Measurements from ENCODE around the gene TNNT3.

The TNNT3 gene

DNA sequence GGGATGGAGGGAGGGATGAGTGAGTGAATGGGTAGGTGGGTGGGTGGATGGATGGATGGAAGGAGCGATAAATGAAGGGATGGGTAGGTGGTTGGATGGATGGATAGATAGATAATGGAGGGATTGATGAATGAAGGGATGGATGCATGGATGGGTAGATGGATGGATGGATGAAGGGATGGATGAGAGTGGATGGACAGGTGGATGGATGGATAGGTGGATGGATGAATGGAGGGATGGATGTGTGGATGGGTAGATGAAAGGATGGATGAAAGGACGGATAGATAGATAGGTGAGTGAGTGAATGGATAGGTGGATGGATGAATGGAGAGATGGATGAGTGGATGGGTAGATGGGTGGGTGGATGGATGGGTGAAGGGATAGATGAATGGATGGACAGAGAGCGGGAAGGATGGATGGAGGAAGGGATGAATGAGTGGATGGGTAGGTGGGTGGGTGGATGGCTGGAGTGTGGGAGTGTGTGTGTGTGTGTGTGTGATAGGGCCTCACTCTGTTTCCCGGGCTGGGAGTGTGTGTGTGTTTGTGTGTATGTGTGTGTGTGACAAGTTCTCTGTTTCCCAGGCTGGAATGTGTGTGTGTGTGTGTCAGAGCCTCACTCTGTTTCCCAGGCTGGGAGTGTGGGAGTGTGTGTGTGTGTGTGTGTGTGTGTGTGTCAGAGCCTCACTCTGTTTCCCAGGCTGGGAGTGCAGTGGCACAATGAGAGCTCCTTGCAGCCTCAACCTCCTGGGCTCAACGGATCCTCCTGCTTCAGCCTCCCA lies 25.7 kb upstream of the TNNT3 start (continued):
- TF ChIP-seq, protein P1, sequence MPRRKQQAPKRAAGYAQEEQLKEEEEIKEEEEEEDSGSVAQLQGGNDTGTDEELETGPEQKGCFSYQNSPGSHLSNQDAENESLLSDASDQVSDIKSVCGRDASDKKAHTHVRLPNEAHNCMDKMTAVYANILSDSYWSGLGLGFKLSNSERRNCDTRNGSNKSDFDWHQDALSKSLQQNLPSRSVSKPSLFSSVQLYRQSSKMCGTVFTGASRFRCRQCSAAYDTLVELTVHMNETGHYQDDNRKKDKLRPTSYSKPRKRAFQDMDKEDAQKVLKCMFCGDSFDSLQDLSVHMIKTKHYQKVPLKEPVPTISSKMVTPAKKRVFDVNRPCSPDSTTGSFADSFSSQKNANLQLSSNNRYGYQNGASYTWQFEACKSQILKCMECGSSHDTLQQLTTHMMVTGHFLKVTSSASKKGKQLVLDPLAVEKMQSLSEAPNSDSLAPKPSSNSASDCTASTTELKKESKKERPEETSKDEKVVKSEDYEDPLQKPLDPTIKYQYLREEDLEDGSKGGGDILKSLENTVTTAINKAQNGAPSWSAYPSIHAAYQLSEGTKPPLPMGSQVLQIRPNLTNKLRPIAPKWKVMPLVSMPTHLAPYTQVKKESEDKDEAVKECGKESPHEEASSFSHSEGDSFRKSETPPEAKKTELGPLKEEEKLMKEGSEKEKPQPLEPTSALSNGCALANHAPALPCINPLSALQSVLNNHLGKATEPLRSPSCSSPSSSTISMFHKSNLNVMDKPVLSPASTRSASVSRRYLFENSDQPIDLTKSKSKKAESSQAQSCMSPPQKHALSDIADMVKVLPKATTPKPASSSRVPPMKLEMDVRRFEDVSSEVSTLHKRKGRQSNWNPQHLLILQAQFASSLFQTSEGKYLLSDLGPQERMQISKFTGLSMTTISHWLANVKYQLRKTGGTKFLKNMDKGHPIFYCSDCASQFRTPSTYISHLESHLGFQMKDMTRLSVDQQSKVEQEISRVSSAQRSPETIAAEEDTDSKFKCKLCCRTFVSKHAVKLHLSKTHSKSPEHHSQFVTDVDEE (CRISPR knock-in tag; IDR thresholded peaks at IDR 0.05), result no peak
- no peak for TF ChIP-seq ZFP3 (CRISPR knock-in tag; IDR thresholded peaks at IDR 0.05)
- no peak for TF ChIP-seq CSRNP3 (CRISPR knock-in tag; IDR thresholded peaks at IDR 0.05)
- no peak for TF ChIP-seq RARB (CRISPR knock-in tag; IDR thresholded peaks at IDR 0.05)
- TF ChIP-seq CSDC2 (CRISPR knock-in tag; IDR thresholded peaks at IDR 0.05), result no peak
- no peak for TF ChIP-seq BACH2 (CRISPR knock-in tag; IDR thresholded peaks at IDR 0.05; ENCODE audit: borderline replicate concordance)
- no peak for TF ChIP-seq ISL1 (CRISPR knock-in tag; IDR thresholded peaks at IDR 0.05)
- no peak for TF ChIP-seq ZC3H10 (CRISPR knock-in tag; IDR thresholded peaks at IDR 0.05)

- no peak for ATAC-seq
- TF ChIP-seq TOX (CRISPR knock-in tag; IDR thresholded peaks at IDR 0.05; ENCODE audit: borderline replicate concordance), result no peak
Measured at GRCh38 chr11:1894759-1895158, 24.7 kb upstream of the TNNT3 start.

- no peak for ATAC-seq
- TF ChIP-seq PPARA (CRISPR knock-in tag; IDR thresholded peaks at IDR 0.05; ENCODE audit: borderline replicate concordance), result no peak
- TF ChIP-seq RARB (CRISPR knock-in tag; IDR thresholded peaks at IDR 0.05), result no peak
- TF ChIP-seq CSRNP3 (CRISPR knock-in tag; IDR thresholded peaks at IDR 0.05), result no peak
- no peak for TF ChIP-seq CSDC2 (CRISPR knock-in tag; IDR thresholded peaks at IDR 0.05)
Measured at GRCh38 chr11:1896468-1896867, 23.0 kb upstream of the TNNT3 start.

GRCh38 chr11:1896923-1897322 lies 22.6 kb upstream of the TNNT3 start:
- no peak for ATAC-seq
- no peak for TF ChIP-seq TCF4 (CRISPR knock-in tag; IDR thresholded peaks at IDR 0.05; ENCODE audit: borderline replicate concordance)
- no peak for TF ChIP-seq CSDC2 (CRISPR knock-in tag; IDR thresholded peaks at IDR 0.05)
- no peak for TF ChIP-seq ZFP30 (CRISPR knock-in tag; IDR thresholded peaks at IDR 0.05)
- no peak for TF ChIP-seq ARNTL (CRISPR knock-in tag; IDR thresholded peaks at IDR 0.05; ENCODE audit: borderline replicate concordance, low read depth)
- no peak for TF ChIP-seq ZFP3 (CRISPR knock-in tag; IDR thresholded peaks at IDR 0.05)
- no peak for TF ChIP-seq ZNF70 (CRISPR knock-in tag; IDR thresholded peaks at IDR 0.05)
- TF ChIP-seq ISL1 (CRISPR knock-in tag; IDR thresholded peaks at IDR 0.05), result no peak
- TF ChIP-seq ZC3H10 (CRISPR knock-in tag; IDR thresholded peaks at IDR 0.05), result no peak
- TF ChIP-seq ESRRG (CRISPR knock-in tag; IDR thresholded peaks at IDR 0.05), result no peak
- TF ChIP-seq CREB5 (CRISPR knock-in tag; IDR thresholded peaks at IDR 0.05; ENCODE audit: low read depth), result no peak
- no peak for TF ChIP-seq BACH2 (CRISPR knock-in tag; IDR thresholded peaks at IDR 0.05; ENCODE audit: borderline replicate concordance)
- TF ChIP-seq OSR1 (CRISPR knock-in tag; IDR thresholded peaks at IDR 0.05), result no peak
- no peak for TF ChIP-seq RARB (CRISPR knock-in tag; IDR thresholded peaks at IDR 0.05)
- no peak for TF ChIP-seq PATZ1 (CRISPR knock-in tag; IDR thresholded peaks at IDR 0.05; ENCODE audit: borderline replicate concordance)
- TF ChIP-seq, protein P1 (CRISPR knock-in tag; IDR thresholded peaks at IDR 0.05), result no peak
- TF ChIP-seq TOX (CRISPR knock-in tag; IDR thresholded peaks at IDR 0.05; ENCODE audit: borderline replicate concordance), result no peak

Measured in SK-N-SH treated with all-trans-retinoic acid at 6 μM for 48 hours (cell line).